ENCODE data around the gene LRRC41. TPM values are rescaled to one million over a fixed set of nuclear protein-coding genes. Genes with fewer than 3 reads are reported as not detected.
"Not testable (repeated sequence)": the region's sequence is repeated elsewhere in the genome, so short reads cannot be mapped to it uniquely, and the experiment has no call there.

Gene LRRC41
- total RNA-seq, 2 donors from 2014 or later, result 48.3 to 57.8 TPM

GRCh38 chr1:46343351-46343695 lies 39.9 kb upstream of the LRRC41 start:
- no peak for TF ChIP-seq CTCF (IDR thresholded peaks at IDR 0.05)
- Histone ChIP-seq H3K27me3 (no peaks in the 10 kb centered on the region), H3K36me3 (peaks cover 38% of the 10 kb centered on the region), H3K27ac (peak overlapping the region in 1 of 2 donors; percentile 99), H3K4me3 (no peak overlapping the region), H3K9me3 (no peaks in the 10 kb centered on the region), H3K4me1 (peaks cover 0 to 24% of the 10 kb centered on the region in 2 donors)
- DNase-seq (ENCODE audit: low spot score), result no peak

GRCh38 chr1:46342677-46343350 lies 39.4 kb upstream of the LRRC41 start:
- Histone ChIP-seq H3K27ac (peak overlapping the region in 1 of 2 donors; percentile 99), H3K9me3 (no peaks in the 10 kb centered on the region), H3K36me3 (peaks cover 33% of the 10 kb centered on the region), H3K4me1 (peaks cover 0 to 24% of the 10 kb centered on the region in 2 donors), H3K4me3 (no peak overlapping the region), H3K27me3 (no peaks in the 10 kb centered on the region)
- DNase-seq (ENCODE audit: low spot score), result no peak
- TF ChIP-seq CTCF (IDR thresholded peaks at IDR 0.05), result no peak

- no peak for DNase-seq (ENCODE audit: low spot score)
- Histone ChIP-seq H3K4me1 (peaks cover 0 to 24% of the 10 kb centered on the region in 2 donors), H3K36me3 (peaks cover 26% of the 10 kb centered on the region), H3K27ac (peak overlapping the region; percentile 99), H3K9me3 (no peaks in the 10 kb centered on the region), H3K27me3 (no peaks in the 10 kb centered on the region), H3K4me3 (no peak overlapping the region)
- TF ChIP-seq CTCF (IDR thresholded peaks at IDR 0.05), result peak in 1 of 2 donors; percentile 22
Measured at GRCh38 chr1:46342084-46342656, 38.8 kb upstream of the LRRC41 start.

GRCh38 chr1:46341222-46342083 lies 38.0 kb upstream of the LRRC41 start:
- DNase-seq (ENCODE audit: low spot score), result no peak
- Histone ChIP-seq H3K36me3 (peaks cover 21% of the 10 kb centered on the region), H3K27ac (peak overlapping the region; percentile 99), H3K9me3 (no peaks in the 10 kb centered on the region), H3K27me3 (no peaks in the 10 kb centered on the region), H3K4me3 (peak overlapping the region; percentile 62 to 74), H3K4me1 (peaks cover 0 to 24% of the 10 kb centered on the region in 2 donors)
- TF ChIP-seq CTCF (IDR thresholded peaks at IDR 0.05), result no peak

GRCh38 chr1:46340404-46341221 lies 37.2 kb upstream of the LRRC41 start, which contains the start of gene NSUN4:
Gene NSUN4, plus strand, starts transcription at chr1:46340807. Its CDS starts 20 bp downstream, at chr1:46340827.
- Histone ChIP-seq H3K4me1 (peaks cover 0 to 24% of the 10 kb centered on the region in 2 donors), H3K9me3 (no peaks in the 10 kb centered on the region), H3K36me3 (peaks cover 16% of the 10 kb centered on the region), H3K27me3 (no peaks in the 10 kb centered on the region), H3K4me3 (peak within 1 kb of the TSS; percentile 62 to 74), H3K27ac (peak within 1 kb of the TSS; percentile 99)
- TF ChIP-seq CTCF (IDR thresholded peaks at IDR 0.05), result peak; percentile 33 to 78
- peak; percentile 98 for DNase-seq (ENCODE audit: low spot score)

- not testable (repeated sequence) for DNase-seq (ENCODE audit: low spot score); H3K27ac ChIP-seq; H3K27me3 ChIP-seq; H3K9me3 ChIP-seq; H3K36me3 ChIP-seq; H3K4me3 ChIP-seq
- peaks cover 0 to 18% of the 10 kb centered on the region in 2 donors for H3K4me1 ChIP-seq
Measured at GRCh38 chr1:46337409-46337808, 34.0 kb upstream of the LRRC41 start.
